Measurements from ENCODE around the gene SDCCAG8.
A peak's percentile ranks its signal among the peaks of the same experiment; 100 is the strongest.

Gene SDCCAG8

GRCh38 chr1:243286409-243287122, 30.7 kb downstream of the SDCCAG8 start:
- Mint-ChIP-seq H3K4me1 (ENCODE audit: low read depth) (peaks cover 18% of the 10 kb centered on the region), H3K27me3 (ENCODE audit: low read depth) (no peaks in the 10 kb centered on the region), H3K9me3 (peaks cover 3% of the 10 kb centered on the region), H3K27ac (peak overlapping the region; percentile 42), H3K36me3 (ENCODE audit: low read depth) (peaks cover 36% of the 10 kb centered on the region), H3K4me3 (no peak overlapping the region)

GRCh38 chr1:243287123-243287460, 31.3 kb downstream of the SDCCAG8 start:
- H3K36me3 Mint-ChIP-seq (ENCODE audit: low read depth), result peaks cover 32% of the 10 kb centered on the region
- H3K4me1 Mint-ChIP-seq (ENCODE audit: low read depth), result peaks cover 18% of the 10 kb centered on the region

GRCh38 chr1:243287652-243288051, 31.8 kb downstream of the SDCCAG8 start:
- Mint-ChIP-seq H3K9me3 (peaks cover 5% of the 10 kb centered on the region), H3K4me1 (ENCODE audit: low read depth) (peaks cover 18% of the 10 kb centered on the region), H3K4me3 (no peak overlapping the region), H3K27ac (peak overlapping the region; percentile 0), H3K27me3 (ENCODE audit: low read depth) (no peaks in the 10 kb centered on the region), H3K36me3 (ENCODE audit: low read depth) (peaks cover 28% of the 10 kb centered on the region)

More at GRCh38 chr1:243287123-243287460, 31.3 kb downstream of the SDCCAG8 start:
- Mint-ChIP-seq H3K4me3 (no peak overlapping the region), H3K27me3 (ENCODE audit: low read depth) (no peaks in the 10 kb centered on the region), H3K27ac (no peak overlapping the region), H3K9me3 (peaks cover 3% of the 10 kb centered on the region)

- no peaks in the 10 kb centered on the region for H3K27me3 Mint-ChIP-seq (ENCODE audit: low read depth)
- no peak overlapping the region for H3K4me3 Mint-ChIP-seq
- peaks cover 8% of the 10 kb centered on the region for H3K9me3 Mint-ChIP-seq
- H3K27ac Mint-ChIP-seq, result peak overlapping the region; percentile 0
- H3K4me1 Mint-ChIP-seq (ENCODE audit: low read depth), result peaks cover 18% of the 10 kb centered on the region
- peaks cover 30% of the 10 kb centered on the region for H3K36me3 Mint-ChIP-seq (ENCODE audit: low read depth)
Observed at GRCh38 chr1:243288062-243288461, 32.2 kb downstream of the SDCCAG8 start.

- no peak overlapping the region for H3K27ac Mint-ChIP-seq
- peaks cover 27% of the 10 kb centered on the region for H3K9me3 Mint-ChIP-seq
- no peak overlapping the region for H3K4me3 Mint-ChIP-seq
- H3K36me3 Mint-ChIP-seq (ENCODE audit: low read depth), result peaks cover 42% of the 10 kb centered on the region
- no peaks in the 10 kb centered on the region for H3K27me3 Mint-ChIP-seq (ENCODE audit: low read depth)
- H3K4me1 Mint-ChIP-seq (ENCODE audit: low read depth), result peaks cover 15% of the 10 kb centered on the region
Observed at GRCh38 chr1:243291292-243291691, 35.5 kb downstream of the SDCCAG8 start.

- Mint-ChIP-seq H3K27me3 (ENCODE audit: low read depth) (no peaks in the 10 kb centered on the region), H3K9me3 (peaks cover 27% of the 10 kb centered on the region), H3K4me1 (ENCODE audit: low read depth) (peaks cover 11% of the 10 kb centered on the region), H3K36me3 (ENCODE audit: low read depth) (peaks cover 46% of the 10 kb centered on the region), H3K4me3 (no peak overlapping the region), H3K27ac (no peak overlapping the region)
Observed at GRCh38 chr1:243292117-243292516, 36.3 kb downstream of the SDCCAG8 start.

GRCh38 chr1:243293941-243294722, 38.3 kb downstream of the SDCCAG8 start:
- Mint-ChIP-seq H3K27ac (no peak overlapping the region), H3K4me1 (ENCODE audit: low read depth) (peaks cover 2% of the 10 kb centered on the region), H3K4me3 (no peak overlapping the region), H3K9me3 (peaks cover 27% of the 10 kb centered on the region), H3K36me3 (ENCODE audit: low read depth) (peaks cover 47% of the 10 kb centered on the region), H3K27me3 (ENCODE audit: low read depth) (no peaks in the 10 kb centered on the region)

GRCh38 chr1:243294723-243295121, 38.9 kb downstream of the SDCCAG8 start:
- Mint-ChIP-seq H3K4me3 (no peak overlapping the region), H3K27me3 (ENCODE audit: low read depth) (no peaks in the 10 kb centered on the region), H3K4me1 (ENCODE audit: low read depth) (peaks cover 2% of the 10 kb centered on the region), H3K9me3 (peaks cover 28% of the 10 kb centered on the region), H3K36me3 (ENCODE audit: low read depth) (peaks cover 46% of the 10 kb centered on the region), H3K27ac (no peak overlapping the region)

- no peaks in the 10 kb centered on the region for H3K4me1 Mint-ChIP-seq (ENCODE audit: low read depth)
- H3K36me3 Mint-ChIP-seq (ENCODE audit: low read depth), result peaks cover 40% of the 10 kb centered on the region
- H3K9me3 Mint-ChIP-seq, result peaks cover 28% of the 10 kb centered on the region
- no peak overlapping the region for H3K27ac Mint-ChIP-seq
- no peaks in the 10 kb centered on the region for H3K27me3 Mint-ChIP-seq (ENCODE audit: low read depth)
- H3K4me3 Mint-ChIP-seq, result no peak overlapping the region
Observed at GRCh38 chr1:243299069-243299468, 43.2 kb downstream of the SDCCAG8 start.

GRCh38 chr1:243301059-243301458, 45.2 kb downstream of the SDCCAG8 start:
- Mint-ChIP-seq H3K4me3 (no peak overlapping the region), H3K27me3 (ENCODE audit: low read depth) (no peaks in the 10 kb centered on the region), H3K9me3 (peaks cover 18% of the 10 kb centered on the region), H3K27ac (no peak overlapping the region), H3K36me3 (ENCODE audit: low read depth) (peaks cover 29% of the 10 kb centered on the region), H3K4me1 (ENCODE audit: low read depth) (no peaks in the 10 kb centered on the region)

- Mint-ChIP-seq H3K27ac (no peak overlapping the region), H3K9me3 (no peaks in the 10 kb centered on the region), H3K4me3 (no peak overlapping the region), H3K4me1 (ENCODE audit: low read depth) (peaks cover 11% of the 10 kb centered on the region), H3K27me3 (ENCODE audit: low read depth) (no peaks in the 10 kb centered on the region), H3K36me3 (ENCODE audit: low read depth) (peaks cover 13% of the 10 kb centered on the region)
Observed at GRCh38 chr1:243311809-243312208, 56.0 kb downstream of the SDCCAG8 start.

- peaks cover 9% of the 10 kb centered on the region for H3K36me3 Mint-ChIP-seq (ENCODE audit: low read depth)
- peaks cover 11% of the 10 kb centered on the region for H3K4me1 Mint-ChIP-seq (ENCODE audit: low read depth)
- H3K27me3 Mint-ChIP-seq (ENCODE audit: low read depth), result no peaks in the 10 kb centered on the region
- no peak overlapping the region for H3K4me3 Mint-ChIP-seq
- H3K27ac Mint-ChIP-seq, result no peak overlapping the region
- no peaks in the 10 kb centered on the region for H3K9me3 Mint-ChIP-seq
Observed at GRCh38 chr1:243312952-243313634, 57.3 kb downstream of the SDCCAG8 start.

GRCh38 chr1:243313635-243314536, 58.0 kb downstream of the SDCCAG8 start:
- Mint-ChIP-seq H3K27ac (no peak overlapping the region), H3K36me3 (ENCODE audit: low read depth) (peaks cover 10% of the 10 kb centered on the region), H3K4me3 (no peak overlapping the region), H3K4me1 (ENCODE audit: low read depth) (peaks cover 11% of the 10 kb centered on the region), H3K27me3 (ENCODE audit: low read depth) (no peaks in the 10 kb centered on the region), H3K9me3 (no peaks in the 10 kb centered on the region)

GRCh38 chr1:243315455-243315854, 59.6 kb downstream of the SDCCAG8 start:
- Mint-ChIP-seq H3K27me3 (ENCODE audit: low read depth) (no peaks in the 10 kb centered on the region), H3K4me1 (ENCODE audit: low read depth) (peaks cover 11% of the 10 kb centered on the region), H3K36me3 (ENCODE audit: low read depth) (peaks cover 14% of the 10 kb centered on the region), H3K27ac (no peak overlapping the region), H3K9me3 (no peaks in the 10 kb centered on the region), H3K4me3 (no peak overlapping the region)
